IMR-90 (cell line): ENCODE measurements around the gene CPNE1. TPM values are rescaled to one million over a fixed set of nuclear protein-coding genes. Genes with fewer than 3 reads are reported as not detected.

Experiments used
- ATAC-seq: fragments of 200-7000 bp; cut with Tn5 transposase; 2 replicates; pipeline ENCODE4 v1.9.1; 2020; ENCODE audit warnings: low read depth, mild to moderate bottlenecking, moderate library complexity
- BruUV-seq: library from RNA; stranded (reverse); fragments of 400-500 nt; replicated peaks from 2 replicates; lab custom pipeline; 2021; lab: Mats Ljungman, UMichigan
- CTCF ChIA-PET: fragments of 300-600 bp; formaldehyde crosslinking; extraction: SDS; loops from one replicate; lab custom pipeline; 2021; ENCODE audit warnings: antibody characterized with exemption; lab: Yijun Ruan, JAX
- POLR2A ChIA-PET: fragments of 300-600 bp; sonication (Branson Sonifier 250); formaldehyde crosslinking; loops from one replicate; lab custom pipeline; 2022; ENCODE audit warnings: antibody characterized with exemption; ENCODE audit not compliant: unreplicated experiment; lab: Charles Lee
- DNase-seq: peaks from one replicate; pipeline ENCODE4 v3.0.0; 2013
- H2AFZ ChIP-seq: replicated peaks from 2 replicates; pipeline ENCODE3; 2013; ENCODE audit warnings: low read length, mild to moderate bottlenecking; ENCODE audit not compliant: poor library complexity
- H2AK5ac ChIP-seq: 2 replicates; pipeline ENCODE4 v1.6.1; 2013; ENCODE audit warnings: low read depth, low read length, inconsistent platforms
- H2AK9ac ChIP-seq: replicated peaks from 2 replicates; pipeline ENCODE3; 2013; ENCODE audit warnings: mild to moderate bottlenecking, low read depth, low read length, moderate library complexity; ENCODE audit not compliant: poor library complexity
- H2BK120ac ChIP-seq: 2 replicates; pipeline ENCODE4 v1.6.1; 2013; ENCODE audit warnings: low read depth, low read length, inconsistent platforms
- H2BK15ac ChIP-seq: 3 replicates; pipeline ENCODE4 v1.6.1; 2013; ENCODE audit warnings: low read depth, low read length, inconsistent platforms
- H2BK20ac ChIP-seq: 2 replicates; pipeline ENCODE4 v1.6.1; 2013; ENCODE audit warnings: low read depth, mild to moderate bottlenecking, inconsistent platforms, low read length, moderate library complexity
- H2BK5ac ChIP-seq: 2 replicates; pipeline ENCODE4 v1.6.1; 2013; ENCODE audit warnings: mild to moderate bottlenecking, low read depth, low read length, inconsistent platforms; ENCODE audit not compliant: poor library complexity, severe bottlenecking
- H3K14ac ChIP-seq: replicated peaks from 2 replicates; pipeline ENCODE4 v1.6.1; 2013; ENCODE audit warnings: low read depth, low read length, inconsistent platforms
- H3K18ac ChIP-seq: 2 replicates; pipeline ENCODE4 v1.6.1; 2013; ENCODE audit warnings: low read depth, low read length, control low read depth
- H3K23ac ChIP-seq: 2 replicates; pipeline ENCODE4 v1.6.1; 2013; ENCODE audit warnings: low read depth, low read length, inconsistent platforms
- H3K27ac ChIP-seq: 2 replicates; pipeline ENCODE4 v1.5.1; 2013; ENCODE audit warnings: mild to moderate bottlenecking, control low read depth, low read length; ENCODE audit not compliant: insufficient read depth
- H3K27me3 ChIP-seq: 2 replicates; pipeline ENCODE4 v1.6.1; 2013; ENCODE audit warnings: low read length; ENCODE audit not compliant: control insufficient read depth, insufficient read depth
- H3K36me3 ChIP-seq: 2 replicates; pipeline ENCODE4 v1.6.1; 2013; ENCODE audit warnings: low read length, mixed read lengths; ENCODE audit not compliant: control insufficient read depth, insufficient read depth
- H3K4ac ChIP-seq: 2 replicates; pipeline ENCODE4 v1.6.1; 2013; ENCODE audit warnings: low read depth, low read length, inconsistent platforms
- H3K4me1 ChIP-seq: 2 replicates; pipeline ENCODE4 v1.6.1; 2013; ENCODE audit warnings: low read length, mixed read lengths; ENCODE audit not compliant: control insufficient read depth, insufficient read depth
- H3K4me2 ChIP-seq: 2 replicates; pipeline ENCODE4 v1.6.1; 2013; ENCODE audit warnings: low read depth, mild to moderate bottlenecking, control low read depth, low read length, moderate library complexity
- H3K4me3 ChIP-seq: 2 replicates; pipeline ENCODE4 v1.5.1; 2013; ENCODE audit warnings: low read depth, mild to moderate bottlenecking, control low read depth, low read length, moderate library complexity; ENCODE audit not compliant: insufficient read depth
- H3K56ac ChIP-seq: 2 replicates; pipeline ENCODE4 v1.6.1; 2013; ENCODE audit warnings: low read length, inconsistent platforms; ENCODE audit not compliant: insufficient read depth; ENCODE audit errors: extremely low read depth
- H3K79me1 ChIP-seq, 2 experiments: 2 replicates each; pipeline ENCODE4 v1.6.1; 2013; ENCODE audit warnings: low read length in 2 of 2, inconsistent platforms in 1 of 2, low read depth in 1 of 2
- H3K9ac ChIP-seq: 2 replicates; pipeline ENCODE4 v1.6.1; 2013; ENCODE audit warnings: low read depth, low read length, control low read depth
- H3K9me1 ChIP-seq: 2 replicates; pipeline ENCODE4 v1.6.1; 2013; ENCODE audit warnings: low read length, inconsistent platforms; ENCODE audit not compliant: insufficient read depth
- H3K9me3 ChIP-seq: 2 replicates; pipeline ENCODE4 v1.6.1; 2013; ENCODE audit warnings: low read length; ENCODE audit not compliant: control insufficient read depth, insufficient read depth
- H4K20me1 ChIP-seq: 2 replicates; pipeline ENCODE4 v1.6.1; 2013; ENCODE audit warnings: low read length, inconsistent platforms; ENCODE audit not compliant: insufficient read depth
- H4K5ac ChIP-seq: 2 replicates; pipeline ENCODE4 v1.6.1; 2013; ENCODE audit warnings: mild to moderate bottlenecking, low read depth, low read length, control low read depth
- H4K8ac ChIP-seq, 2 experiments: 2 replicates each; pipeline ENCODE4 v1.6.1; 2013; ENCODE audit warnings: low read depth in 2 of 2, low read length in 2 of 2, control low read depth in 1 of 2, inconsistent platforms in 1 of 2
- H4K91ac ChIP-seq: 2 replicates; pipeline ENCODE4 v1.6.1; 2013; ENCODE audit warnings: low read depth, low read length, inconsistent platforms; ENCODE audit not compliant: insufficient read depth
- MAFK ChIP-seq: IDR thresholded peaks from 2 replicates; pipeline ENCODE4 v1.6.1; 2012; ENCODE audit warnings: low read depth, low read length, improper control_type of control experiment
- RCOR1 ChIP-seq: IDR thresholded peaks from 2 replicates; pipeline ENCODE4 v1.6.1; 2012; ENCODE audit warnings: mild to moderate bottlenecking, low read length, improper control_type of control experiment; ENCODE audit not compliant: insufficient replicate concordance
- WGBS, 2 experiments: methylation state at CpG; one replicate each; pipeline versions ENCODE4 v1.1.5 to v1.1.7; 2013; ENCODE audit warnings: missing lambda C conversion rate in 2 of 2; ENCODE audit not compliant: insufficient read length in 1 of 2; ENCODE audit errors: extremely low coverage in 2 of 2; 5-methylcytosine and 5-hydroxymethylcytosine counted together
- dilution Hi-C: fragments of 300-500 bp; cut with HindIII; formaldehyde crosslinking; loops from one replicate; pipeline ENCODE4 v1.14.3; 2018; ENCODE audit warnings: low sequenced_read_pairs; ENCODE audit not compliant: unreplicated experiment
- in situ Hi-C: fragments of 300-500 bp; cut with MboI; formaldehyde crosslinking; loops from 3 replicates; pipeline ENCODE4 v1.14.3; 2019; ENCODE audit warnings: low sequenced_read_pairs, inconsistent platforms, mixed read lengths
- intact Hi-C: fragments of 100-400 bp; cut with micrococcal nuclease; formaldehyde crosslinking; loops from 2 replicates; pipeline ENCODE4 v1.10.0; 2022
- polyA plus RNA-seq, 3 experiments: library from polyadenylated mRNA; depleted of rRNA; stranded (reverse); fragments of >200 nt; gene quantifications; 2 replicates each; pipeline ENCODE4 v1.2.3, GENCODE V29; 2012; ENCODE audit warnings: low replicate concordance in 1 of 3
- total RNA-seq: library from RNA; depleted of rRNA; stranded (reverse); fragments of >200 nt; gene quantifications from 2 replicates; pipeline ENCODE4 v1.2.3, GENCODE V29; 2012

CPNE1 gene
- total and polyA plus RNA-seq, 2 of the 4 experiments (the other 2 are of a cell fraction), result 163 to 165 TPM

DNA sequence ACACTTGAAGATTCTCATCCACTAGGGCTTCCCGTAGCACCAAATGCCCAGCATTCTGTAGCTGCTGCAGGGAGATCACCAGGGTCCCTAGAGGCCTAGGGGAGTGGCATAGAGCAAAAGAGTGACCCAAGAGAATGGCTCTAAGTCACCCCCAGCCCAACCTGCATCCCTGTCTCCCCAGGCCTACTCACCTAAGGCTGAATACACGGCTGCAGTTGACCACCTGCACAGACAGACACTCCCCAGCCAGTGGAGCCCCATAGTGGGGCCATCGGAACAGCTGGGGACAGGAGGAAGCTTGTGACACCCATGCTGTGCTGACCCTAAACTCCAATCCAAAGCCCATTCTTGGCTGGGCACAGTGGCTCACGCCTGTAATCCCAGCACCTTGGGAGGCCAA is 58.6 kb downstream of the CPNE1 start:
- in situ Hi-C loops, result no loop called here
- H2AFZ ChIP-seq, result peak overlapping the region; percentile 32
- H3K9ac ChIP-seq, result no peak overlapping the region
- no peak overlapping the region for H3K4me2 ChIP-seq
- WGBS, 2 experiments, result no CpG with 5 or more reads among the region's 4 CpGs
- TF ChIP-seq RCOR1 (no peak), MAFK (no peak)
- no peak overlapping the region for H3K18ac ChIP-seq
- POLR2A ChIA-PET, result no interaction called here
- no peaks in the 10 kb centered on the region for H3K36me3 ChIP-seq
- no peak overlapping the region for H2AK9ac ChIP-seq
- H3K9me3 ChIP-seq, result no peaks in the 10 kb centered on the region
- no peak overlapping the region for H4K91ac ChIP-seq
- BruUV-seq, result no TSS peak
- no peak overlapping the region for H3K4ac ChIP-seq
- no peak overlapping the region for H2BK120ac ChIP-seq
- no peak overlapping the region for H2BK5ac ChIP-seq
- H2BK15ac ChIP-seq, result no peak overlapping the region
- no peak overlapping the region for H3K56ac ChIP-seq
- H3K4me1 ChIP-seq, result peaks cover 2% of the 10 kb centered on the region
- intact Hi-C loops, result no loop called here
- no peaks in the 10 kb centered on the region for H3K9me1 ChIP-seq
- no peak for ATAC-seq
- no peaks in the 10 kb centered on the region for H3K79me1 ChIP-seq
- H4K5ac ChIP-seq, result no peak overlapping the region
- H3K14ac ChIP-seq, result no peak overlapping the region
- H3K27me3 ChIP-seq, result peaks cover 16% of the 10 kb centered on the region
- CTCF ChIA-PET, result no interaction called here
- H4K20me1 ChIP-seq, result no peaks in the 10 kb centered on the region
- DNase-seq, result no peak
- no peak overlapping the region for H4K8ac ChIP-seq
- H3K23ac ChIP-seq, result no peak overlapping the region
- dilution Hi-C loops, result no loop called here
- H3K4me3 ChIP-seq, result no peak overlapping the region
- no peak overlapping the region for H2AK5ac ChIP-seq
- H3K27ac ChIP-seq, result no peak overlapping the region
- H2BK20ac ChIP-seq, result no peak overlapping the region
